Measurements from ENCODE around the gene CST11.

CST11 gene

DNA sequence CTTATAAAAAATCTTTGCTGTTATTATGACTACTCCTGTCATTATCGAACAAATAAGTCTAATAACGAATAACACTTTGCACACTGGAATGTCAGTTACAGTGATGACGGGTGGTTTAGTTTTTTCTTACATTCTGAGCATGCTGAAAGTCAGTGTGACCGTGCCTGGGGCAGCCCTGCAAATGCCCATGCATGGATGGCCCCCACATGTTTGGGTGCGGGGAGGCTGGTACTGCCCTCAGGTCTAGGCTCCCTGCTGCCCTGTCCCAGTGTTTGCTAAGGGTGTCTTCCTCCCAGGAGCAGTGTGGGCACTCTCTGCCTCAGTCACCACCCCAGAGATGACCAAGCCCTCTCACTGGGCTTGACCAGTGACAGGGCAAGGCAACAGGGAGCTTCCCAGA, 10.2 kb downstream of the CST11 start:
- no peak overlapping the region for H3K4me3 ChIP-seq (ENCODE audit: low read depth, low read length)
- no peaks in the 10 kb centered on the region for H3K4me1 ChIP-seq
- no peaks in the 10 kb centered on the region for H3K9me3 ChIP-seq
- TF ChIP-seq, protein P1, sequence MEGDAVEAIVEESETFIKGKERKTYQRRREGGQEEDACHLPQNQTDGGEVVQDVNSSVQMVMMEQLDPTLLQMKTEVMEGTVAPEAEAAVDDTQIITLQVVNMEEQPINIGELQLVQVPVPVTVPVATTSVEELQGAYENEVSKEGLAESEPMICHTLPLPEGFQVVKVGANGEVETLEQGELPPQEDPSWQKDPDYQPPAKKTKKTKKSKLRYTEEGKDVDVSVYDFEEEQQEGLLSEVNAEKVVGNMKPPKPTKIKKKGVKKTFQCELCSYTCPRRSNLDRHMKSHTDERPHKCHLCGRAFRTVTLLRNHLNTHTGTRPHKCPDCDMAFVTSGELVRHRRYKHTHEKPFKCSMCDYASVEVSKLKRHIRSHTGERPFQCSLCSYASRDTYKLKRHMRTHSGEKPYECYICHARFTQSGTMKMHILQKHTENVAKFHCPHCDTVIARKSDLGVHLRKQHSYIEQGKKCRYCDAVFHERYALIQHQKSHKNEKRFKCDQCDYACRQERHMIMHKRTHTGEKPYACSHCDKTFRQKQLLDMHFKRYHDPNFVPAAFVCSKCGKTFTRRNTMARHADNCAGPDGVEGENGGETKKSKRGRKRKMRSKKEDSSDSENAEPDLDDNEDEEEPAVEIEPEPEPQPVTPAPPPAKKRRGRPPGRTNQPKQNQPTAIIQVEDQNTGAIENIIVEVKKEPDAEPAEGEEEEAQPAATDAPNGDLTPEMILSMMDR (IDR thresholded peaks at IDR 0.05; ENCODE audit: low read depth, low read length), result no peak
- no peak for DNase-seq
- H3K36me3 ChIP-seq, result no peaks in the 10 kb centered on the region
- H3K27me3 ChIP-seq, result no peaks in the 10 kb centered on the region

DNA sequence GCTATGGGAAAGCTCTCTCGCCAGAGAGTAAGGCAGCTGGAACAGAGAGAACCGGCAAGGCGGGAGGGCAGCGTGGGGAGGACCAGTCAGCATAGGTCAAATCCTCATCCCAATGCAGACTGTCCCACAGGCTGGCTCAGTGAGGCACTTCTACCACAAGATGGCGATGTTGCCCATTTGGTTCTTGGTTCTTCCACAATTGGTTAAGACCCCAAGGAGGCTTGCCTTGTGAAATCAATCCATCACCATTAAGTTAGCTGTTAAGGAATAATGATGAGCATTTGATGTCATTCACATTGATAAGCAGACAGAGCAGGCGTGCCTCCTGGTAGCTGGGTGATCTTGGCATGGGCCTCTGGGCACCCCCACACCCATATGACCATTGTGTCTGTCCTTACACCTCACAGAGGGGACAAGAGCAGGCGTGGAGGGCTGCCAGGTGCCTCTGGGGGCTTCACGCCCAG, 10.8 kb downstream of the CST11 start:
- Histone ChIP-seq H3K36me3 (no peaks in the 10 kb centered on the region), H3K9me3 (no peaks in the 10 kb centered on the region), H3K4me1 (no peaks in the 10 kb centered on the region), H3K4me3 (ENCODE audit: low read depth, low read length) (no peak overlapping the region), H3K27me3 (no peaks in the 10 kb centered on the region)
- peak; percentile 74 for DNase-seq
- TF ChIP-seq, protein P1 (IDR thresholded peaks at IDR 0.05; ENCODE audit: low read depth, low read length), result peak; percentile 95

DNA sequence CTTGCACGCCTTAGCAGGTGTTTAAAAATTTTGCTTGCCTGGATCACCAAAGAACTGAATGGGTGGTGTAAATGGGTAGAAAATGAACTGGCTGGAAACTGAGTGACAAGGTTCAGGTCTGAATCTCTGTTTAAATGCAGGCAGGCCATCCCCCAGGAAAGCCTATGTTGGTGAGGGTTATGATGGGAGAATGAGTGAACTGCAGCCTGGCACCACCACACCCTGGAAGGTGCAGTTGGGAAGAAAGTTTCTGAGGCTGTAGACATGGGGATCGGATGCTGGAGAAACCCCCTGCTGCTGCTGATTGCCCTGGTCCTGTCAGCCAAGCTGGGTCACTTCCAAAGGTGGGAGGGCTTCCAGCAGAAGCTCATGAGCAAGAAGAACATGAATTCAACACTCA, 12.7 kb downstream of the CST11 start:
- Histone ChIP-seq H3K27me3 (no peaks in the 10 kb centered on the region), H3K4me3 (ENCODE audit: low read depth, low read length) (no peak overlapping the region), H3K4me1 (no peaks in the 10 kb centered on the region), H3K36me3 (no peaks in the 10 kb centered on the region), H3K9me3 (no peaks in the 10 kb centered on the region)
- DNase-seq, result no peak
- TF ChIP-seq, protein P1 (IDR thresholded peaks at IDR 0.05; ENCODE audit: low read depth, low read length), result no peak

DNA sequence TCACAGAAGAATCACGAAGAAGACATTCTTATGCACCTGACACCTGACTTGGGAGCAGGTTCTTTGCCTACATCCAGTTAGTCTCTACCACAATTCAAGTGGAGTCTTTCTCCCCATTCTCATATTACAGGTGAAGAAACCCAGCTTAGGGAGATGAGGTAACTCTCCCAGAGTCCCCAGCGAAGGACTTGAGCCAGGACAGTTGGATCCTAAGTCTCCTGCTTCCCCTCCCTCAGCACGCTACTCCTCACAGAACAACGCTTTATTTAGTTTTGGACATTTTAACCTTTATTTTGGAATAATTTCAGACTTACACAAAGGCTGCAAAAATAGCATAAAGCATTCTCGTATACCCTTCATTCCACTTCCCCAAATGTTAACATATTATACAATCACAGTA, 14.0 kb downstream of the CST11 start:
- TF ChIP-seq, protein P1 (IDR thresholded peaks at IDR 0.05; ENCODE audit: low read depth, low read length), result no peak
- no peaks in the 10 kb centered on the region for H3K4me1 ChIP-seq

DNA sequence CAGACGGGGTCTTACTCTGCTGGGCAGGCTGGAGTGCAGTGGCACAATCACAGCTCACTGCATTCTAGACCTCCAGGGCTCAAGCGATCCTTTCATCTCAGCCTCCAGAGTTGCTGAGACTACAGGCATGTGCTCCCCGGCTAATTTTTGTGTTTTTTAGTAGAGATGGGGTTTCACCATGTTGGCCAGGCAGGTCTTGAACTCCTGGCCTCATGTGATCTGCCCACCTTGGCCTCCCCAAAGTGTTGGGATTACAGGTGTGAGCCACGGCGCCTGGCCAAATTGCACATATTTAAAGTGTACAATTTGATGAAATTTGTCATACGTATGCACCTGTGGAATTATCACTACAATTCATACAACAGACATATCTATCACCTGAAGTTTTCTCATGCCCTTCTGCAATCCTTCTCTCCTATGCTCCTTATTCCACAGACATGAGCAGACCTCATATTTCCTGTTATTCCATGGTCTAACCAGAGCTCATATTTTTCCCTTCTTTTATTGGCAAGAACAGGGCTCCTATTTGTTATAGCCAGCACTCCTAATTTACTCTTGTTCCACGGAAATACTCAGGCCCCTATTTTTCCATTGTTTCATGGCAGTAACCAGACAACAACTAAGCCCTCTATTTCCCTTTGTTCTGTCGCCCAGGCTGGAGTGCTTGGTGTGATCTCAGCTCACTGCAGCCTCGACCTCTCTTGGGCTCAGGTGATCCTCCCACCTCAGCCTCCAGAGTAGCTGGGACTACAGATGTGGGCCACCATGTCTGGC, 15.4 kb downstream of the CST11 start:
- no peak for DNase-seq
- no peaks in the 10 kb centered on the region for H3K9me3 ChIP-seq
- no peaks in the 10 kb centered on the region for H3K4me1 ChIP-seq
- TF ChIP-seq, protein P1 (IDR thresholded peaks at IDR 0.05; ENCODE audit: low read depth, low read length), result no peak
- H3K4me3 ChIP-seq (ENCODE audit: low read depth, low read length), result no peak overlapping the region
- H3K27me3 ChIP-seq, result no peaks in the 10 kb centered on the region
- no peaks in the 10 kb centered on the region for H3K36me3 ChIP-seq

More for the DNA sequence above, 14.0 kb downstream of the CST11 start:
- no peak for DNase-seq
- Histone ChIP-seq H3K9me3 (no peaks in the 10 kb centered on the region), H3K36me3 (no peaks in the 10 kb centered on the region), H3K27me3 (no peaks in the 10 kb centered on the region), H3K4me3 (ENCODE audit: low read depth, low read length) (no peak overlapping the region)

DNA sequence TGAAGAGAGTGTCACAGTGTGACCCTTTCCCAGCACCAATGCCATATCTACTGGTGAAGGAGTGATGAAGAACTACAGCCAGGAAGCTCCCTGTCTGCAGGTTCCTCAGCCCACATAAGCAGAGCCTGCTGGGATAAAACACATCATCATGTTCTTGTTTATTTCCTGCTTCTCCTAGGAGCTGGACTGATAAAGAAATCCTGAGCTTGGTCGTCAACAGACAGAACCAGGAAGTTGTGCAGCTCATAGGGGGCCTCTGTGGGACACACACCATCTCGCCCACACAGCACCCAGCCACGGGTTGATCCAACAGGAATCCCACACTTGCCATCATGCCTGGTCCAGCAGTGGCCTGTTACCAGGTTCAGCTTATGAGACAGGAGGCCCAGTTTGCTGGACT, 16.0 kb downstream of the CST11 start:
- Histone ChIP-seq H3K27me3 (no peaks in the 10 kb centered on the region), H3K9me3 (no peaks in the 10 kb centered on the region), H3K4me3 (ENCODE audit: low read depth, low read length) (no peak overlapping the region), H3K36me3 (no peaks in the 10 kb centered on the region), H3K4me1 (no peaks in the 10 kb centered on the region)
- no peak for DNase-seq
- TF ChIP-seq, protein P1 (IDR thresholded peaks at IDR 0.05; ENCODE audit: low read depth, low read length), result no peak

All from BE2C (cell line).